Glomerular visceral epithelial cell (primary cell): ENCODE results near the gene IL1B.

Experiments used
- DNase-seq: peaks from one replicate; pipeline ENCODE4 v3.0.0-alpha.2; 2016; ENCODE audit errors: extremely low spot score

IL1B gene

DNA sequence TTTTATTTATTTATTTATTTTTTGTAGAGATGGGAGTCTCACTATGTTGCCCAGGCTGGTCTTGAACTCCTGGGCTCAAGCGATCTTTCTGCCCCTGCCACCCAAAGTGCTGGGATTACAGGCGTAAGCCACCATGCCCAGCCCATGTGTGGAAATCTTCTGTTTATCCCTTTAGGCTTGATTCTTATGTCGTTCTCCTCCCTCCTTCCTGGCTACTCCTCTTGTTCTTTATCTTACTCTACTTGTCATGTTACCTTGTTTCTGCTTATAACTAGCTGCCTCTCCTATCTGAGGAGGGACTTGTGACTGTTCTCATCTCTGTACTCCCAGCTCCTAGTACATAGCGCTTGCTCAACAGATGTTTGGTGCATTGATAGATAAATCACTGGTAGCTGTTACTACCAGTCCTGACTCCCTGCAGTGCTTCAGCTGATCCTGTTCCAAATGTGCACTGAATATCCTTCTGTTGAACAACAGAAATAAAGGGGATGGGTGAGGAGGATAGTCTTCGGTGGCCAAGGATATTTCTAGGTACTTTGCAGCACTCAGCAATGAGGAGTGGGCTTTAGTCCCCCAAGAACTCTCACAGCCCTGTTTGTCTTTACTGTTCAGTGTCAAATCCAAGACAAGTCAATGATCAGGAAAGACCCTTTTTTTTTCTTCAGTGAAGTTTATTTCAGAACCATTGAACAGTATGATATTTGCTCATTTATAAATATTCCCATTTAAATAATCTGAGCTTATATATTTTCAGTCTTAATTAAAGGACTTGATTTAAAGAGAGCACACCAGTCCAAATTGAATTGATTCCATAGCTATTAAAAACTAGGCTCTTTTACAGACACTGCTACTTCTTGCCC is 7.2 kb downstream of the IL1B start:
- no peak for DNase-seq

DNA sequence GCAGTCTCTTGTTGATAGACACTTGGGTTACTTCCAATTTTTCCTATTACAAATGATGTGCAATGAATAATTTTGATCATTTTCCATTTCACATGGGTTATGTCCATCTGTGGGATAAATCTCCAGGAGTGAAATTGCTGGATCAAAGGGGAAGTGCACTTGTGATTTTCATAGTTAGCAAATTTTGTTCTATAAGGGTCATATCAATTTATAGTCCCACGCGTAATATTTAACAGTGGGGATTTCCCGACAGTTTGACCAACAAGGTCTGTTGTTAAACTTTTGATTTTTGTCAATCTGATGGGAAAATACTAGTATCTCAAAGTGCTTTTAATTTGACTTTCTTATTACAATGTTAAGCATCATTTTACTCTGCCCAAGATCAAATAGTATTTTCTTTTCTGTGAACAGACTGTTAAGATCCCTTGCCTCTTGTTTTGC is 8.3 kb downstream of the IL1B start:
- no peak for DNase-seq

DNA sequence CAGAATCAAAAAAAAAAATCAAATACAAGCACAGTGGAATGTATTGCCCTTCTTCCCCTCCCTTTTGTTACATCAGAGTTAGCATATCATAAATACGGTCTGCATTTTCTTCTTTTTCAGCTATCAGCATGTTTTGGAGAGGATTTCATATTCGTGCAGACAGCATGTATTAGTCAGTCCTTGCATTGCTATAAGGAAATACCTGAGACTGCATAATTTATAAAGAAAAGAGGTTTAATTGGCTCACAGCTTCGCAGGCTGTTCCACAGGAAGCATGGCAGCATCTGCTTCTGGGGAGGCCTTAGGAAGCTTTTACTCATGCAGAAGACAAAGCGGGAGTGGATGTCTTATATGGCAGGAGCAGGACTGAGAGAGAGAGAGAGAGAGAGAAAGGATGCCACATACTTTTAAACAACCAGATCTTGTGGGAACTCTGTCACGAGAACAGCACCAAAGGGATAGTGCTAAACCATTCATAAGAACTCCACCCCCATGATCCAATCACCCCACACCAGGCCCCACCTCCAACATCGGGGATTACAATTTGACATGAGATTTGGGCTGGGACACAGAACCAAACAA is 8.9 kb downstream of the IL1B start:
- no peak for DNase-seq

DNA sequence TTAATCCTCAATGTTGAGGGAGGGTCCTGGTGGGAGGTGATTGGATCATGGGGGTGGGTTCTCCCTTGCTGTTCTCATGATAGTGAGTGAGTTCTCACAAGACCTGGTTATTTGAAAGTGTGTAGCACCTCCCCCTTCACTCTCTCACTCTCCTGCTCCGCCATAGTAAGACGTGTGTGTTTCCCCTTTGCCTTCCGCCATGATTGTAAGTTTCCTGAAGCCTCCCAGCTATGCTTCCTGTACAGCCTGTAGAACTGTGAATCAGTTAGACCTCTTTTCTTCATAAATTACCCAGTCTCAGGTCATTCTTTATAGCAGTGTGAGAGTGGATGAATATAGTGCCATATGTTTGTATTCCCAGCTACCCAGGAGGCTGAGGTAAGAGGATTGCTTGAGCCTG is 9.6 kb downstream of the IL1B start:
- DNase-seq: no peak

DNA sequence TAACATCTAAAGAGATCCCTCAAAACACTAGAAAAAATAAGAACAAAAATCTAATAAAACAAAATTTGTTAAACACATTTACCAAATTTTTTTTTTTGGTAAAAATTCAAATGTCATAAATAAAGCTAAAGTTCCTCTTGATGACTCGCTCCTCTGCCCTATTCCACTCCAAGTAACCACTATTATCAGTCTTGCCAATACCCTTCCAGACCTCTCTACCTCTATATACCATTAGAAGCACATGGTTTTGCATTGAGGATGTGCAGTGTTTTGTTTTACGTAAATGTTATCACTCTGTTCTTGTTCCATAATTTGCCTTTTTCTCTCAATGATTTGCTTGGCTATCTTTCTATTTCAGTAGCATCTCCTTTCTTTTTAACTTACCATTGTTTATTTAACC is 10.9 kb downstream of the IL1B start:
- DNase-seq: no peak

DNA sequence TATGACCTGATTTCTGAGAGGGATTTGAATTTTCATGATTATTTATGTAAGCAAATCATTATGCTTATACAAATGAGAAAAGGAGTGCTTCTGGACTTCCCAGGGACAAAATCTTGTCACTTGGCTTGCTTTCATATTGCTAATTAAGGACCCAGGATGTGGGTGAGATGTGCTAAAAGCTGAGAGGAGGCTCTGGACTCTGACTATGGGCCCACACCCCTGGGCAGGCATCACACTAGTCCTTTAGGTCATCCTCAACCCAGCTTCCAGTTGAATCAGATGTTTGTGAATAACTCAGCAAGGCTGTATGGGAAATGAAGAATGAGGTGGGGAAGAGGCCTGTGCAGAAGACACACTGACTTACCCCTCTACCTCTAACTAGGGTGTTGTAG is 11.9 kb downstream of the IL1B start:
- no peak for DNase-seq

DNA sequence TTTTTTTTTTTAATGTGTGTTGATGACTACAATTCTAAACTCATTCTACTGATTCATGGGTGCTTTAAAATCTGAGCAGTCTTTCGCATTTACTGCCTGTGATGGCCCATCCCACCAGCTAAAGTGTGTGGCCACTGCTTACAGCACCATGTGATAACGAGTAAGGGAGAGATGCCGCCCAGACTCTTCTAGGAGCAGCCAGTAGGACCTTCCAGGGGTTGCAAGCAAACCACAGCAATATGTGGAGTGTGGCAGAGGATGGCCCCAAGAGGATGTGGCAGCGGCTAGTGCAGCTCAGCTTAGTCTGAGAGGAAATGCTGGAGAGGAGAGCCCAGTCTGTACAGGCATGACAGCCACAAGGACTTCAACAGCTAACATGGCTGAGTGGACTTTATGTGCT is 14.9 kb downstream of the IL1B start:
- DNase-seq: no peak

DNA sequence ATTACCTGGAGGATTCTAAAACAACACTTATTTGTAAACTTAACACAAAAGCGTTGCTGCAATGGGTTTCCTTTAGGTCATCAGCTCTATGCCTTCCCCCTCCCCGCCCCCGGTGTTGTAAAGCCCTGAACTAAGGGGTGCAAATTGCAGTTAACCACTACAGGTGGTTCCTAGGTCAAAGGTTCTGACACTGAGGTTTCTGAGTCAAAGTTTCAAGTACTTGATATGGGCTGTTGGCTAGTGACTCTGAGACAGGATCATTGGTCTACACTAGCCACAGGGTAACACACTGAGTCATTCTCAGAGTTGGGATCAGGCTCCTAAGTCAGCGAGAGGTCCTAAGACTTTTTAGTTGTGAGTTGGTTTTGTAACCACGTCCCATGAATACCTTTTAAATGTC is 15.4 kb downstream of the IL1B start:
- DNase-seq: no peak

DNA sequence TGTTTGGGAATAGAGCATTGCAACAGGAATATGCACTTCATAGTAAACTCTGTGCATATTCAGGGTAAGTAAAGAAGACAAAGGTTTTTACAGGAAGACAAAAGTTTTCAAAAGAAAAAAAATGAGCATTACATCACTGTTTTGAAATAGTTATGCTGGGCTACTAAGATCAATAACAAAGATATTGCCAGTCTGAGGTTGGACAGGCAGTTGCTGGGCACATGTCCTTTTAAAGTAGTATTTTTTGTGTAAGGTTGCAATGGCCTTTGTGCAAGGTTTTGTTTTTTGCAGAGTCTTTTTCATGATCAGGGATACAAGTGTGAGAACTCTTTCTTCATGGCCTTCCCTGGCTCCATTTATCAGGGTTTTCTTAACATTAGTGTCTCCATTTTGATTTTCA is 16.2 kb downstream of the IL1B start:
- DNase-seq: no peak

DNA sequence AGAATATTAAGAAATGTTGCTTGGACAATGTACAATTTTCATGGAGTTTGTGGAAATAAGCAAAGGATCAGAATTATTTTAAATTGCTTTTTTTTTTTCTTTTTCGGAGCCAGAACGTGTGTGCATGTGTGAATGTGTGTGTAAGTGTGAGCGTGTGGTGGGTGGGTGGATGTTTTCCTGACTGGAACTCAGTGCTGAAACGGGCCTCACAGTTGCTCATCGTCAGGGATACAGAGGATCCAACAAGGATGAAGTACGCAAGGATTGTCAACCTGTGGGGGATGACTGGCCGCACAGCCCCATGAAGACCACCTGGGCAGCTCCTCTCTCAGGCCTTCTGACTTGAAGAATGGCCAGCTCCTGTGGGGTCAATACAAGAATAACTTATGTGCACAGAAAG is 17.5 kb downstream of the IL1B start:
- no peak for DNase-seq

DNA sequence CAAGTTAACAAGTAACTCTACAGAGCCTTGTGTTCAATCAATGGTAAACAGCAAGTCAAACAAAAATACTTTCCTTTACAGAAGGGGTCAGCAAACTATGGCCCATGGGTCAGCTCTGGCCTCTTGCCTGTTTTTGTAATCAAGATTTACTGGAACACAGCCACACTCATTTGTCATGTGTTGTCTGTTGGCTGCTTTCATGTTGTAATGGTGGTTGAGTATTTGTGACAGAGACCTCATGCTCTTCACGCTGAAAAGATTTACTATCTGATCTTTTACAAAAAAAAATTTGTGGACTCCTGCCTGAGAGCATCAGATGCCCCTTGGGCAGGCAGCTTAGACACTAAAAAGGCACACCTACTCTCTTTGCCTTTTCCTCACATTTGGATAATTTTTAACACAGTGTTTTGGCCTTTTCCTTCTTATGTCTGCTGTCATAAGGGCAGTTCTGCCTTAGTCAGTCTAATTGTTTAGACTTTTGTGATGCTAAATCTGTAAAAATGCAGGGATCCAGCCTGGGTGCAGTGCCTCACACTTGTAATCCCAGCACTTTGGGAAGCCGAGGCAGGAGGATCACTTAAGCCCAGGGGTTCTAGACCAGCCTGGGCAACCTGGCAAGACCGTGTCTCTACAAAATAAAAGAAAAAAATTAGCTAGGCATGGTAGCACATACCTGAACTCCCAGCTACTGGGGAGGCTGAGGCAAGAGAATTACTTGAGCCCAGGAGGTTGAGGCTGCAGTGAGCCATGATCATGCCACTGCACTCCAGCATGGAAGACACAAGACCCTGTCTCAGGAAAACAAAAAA is 18.3 kb downstream of the IL1B start:
- no peak for DNase-seq

DNA sequence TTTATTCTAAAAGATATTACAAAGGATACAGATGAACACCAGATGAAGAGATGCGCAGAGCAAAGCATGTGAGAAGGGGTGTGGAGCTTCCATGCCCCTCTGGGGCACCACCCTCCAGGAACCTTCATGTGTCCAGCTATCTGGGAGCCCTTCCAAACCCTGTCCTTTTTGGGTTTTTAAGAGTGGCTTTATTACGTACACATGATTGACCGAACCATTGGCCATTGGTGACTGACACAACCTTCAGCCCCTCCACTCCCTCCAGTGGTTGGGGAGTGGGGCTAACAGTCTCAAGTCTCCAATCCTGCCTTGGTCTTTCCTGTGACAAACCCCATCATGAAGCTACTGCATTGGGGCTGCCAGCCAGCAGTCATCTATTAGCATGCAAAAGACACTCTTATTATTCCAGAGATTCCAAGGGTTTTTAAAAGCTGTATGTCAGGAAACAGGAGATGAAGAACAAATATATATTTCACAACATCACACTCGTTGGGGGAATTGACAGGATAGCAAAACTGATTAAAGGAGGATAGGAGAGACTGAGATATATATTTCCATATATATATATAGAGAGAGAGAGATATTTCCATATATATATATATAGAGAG is 19.4 kb downstream of the IL1B start:
- no peak for DNase-seq

DNA sequence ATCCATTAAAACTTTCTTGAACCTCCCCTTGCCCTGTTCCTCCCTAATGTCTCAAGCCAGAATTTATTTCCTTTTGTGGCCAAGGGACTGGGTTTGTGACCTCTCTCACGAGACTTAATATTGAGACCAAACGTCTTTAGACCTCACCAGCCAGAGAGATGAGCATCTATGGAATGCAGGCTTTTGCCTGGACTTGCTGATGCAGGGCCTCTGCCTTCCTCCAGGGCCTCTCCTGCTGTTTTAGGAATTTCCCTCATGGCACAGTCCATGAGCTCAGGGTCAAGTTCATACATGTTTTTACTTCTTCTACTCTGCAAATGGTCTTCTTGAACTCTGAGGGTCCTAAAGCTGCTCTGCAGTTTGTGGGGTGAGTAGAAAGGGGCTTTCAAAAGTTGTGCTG is 22.3 kb downstream of the IL1B start:
- peak; percentile 54 for DNase-seq

DNA sequence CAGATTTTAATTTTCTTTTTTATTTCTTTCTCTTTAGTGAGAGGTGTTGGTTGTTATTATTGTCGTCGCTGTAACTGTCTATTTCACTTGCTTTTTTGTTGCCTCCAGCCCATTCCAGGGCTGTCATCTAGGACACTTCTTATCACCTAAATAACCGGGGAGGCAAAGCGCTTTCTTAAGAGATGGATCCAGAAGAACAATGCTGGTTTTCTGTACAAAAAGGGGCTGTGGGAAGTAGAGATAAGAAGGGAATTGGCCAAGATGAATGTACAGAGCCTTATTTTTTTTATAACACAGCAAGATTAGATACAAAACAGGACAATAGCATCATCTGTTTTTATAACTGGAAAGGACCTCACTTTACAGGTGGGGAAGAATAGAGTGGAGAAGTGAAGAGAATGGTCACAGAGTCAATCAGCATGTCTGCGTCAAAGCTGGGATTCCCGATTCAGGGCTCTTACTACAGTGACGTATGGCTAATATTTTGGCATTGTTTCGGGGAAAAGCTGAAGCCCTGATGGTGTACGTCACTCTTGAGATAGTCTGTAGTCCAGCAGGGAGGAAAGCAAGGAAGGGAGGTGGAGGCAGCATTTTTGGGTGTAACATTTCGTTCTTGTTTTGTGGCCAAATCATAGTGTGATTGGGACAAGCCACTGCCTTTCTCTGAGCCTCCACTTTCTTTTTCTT is 23.2 kb downstream of the IL1B start:
- no peak for DNase-seq

DNA sequence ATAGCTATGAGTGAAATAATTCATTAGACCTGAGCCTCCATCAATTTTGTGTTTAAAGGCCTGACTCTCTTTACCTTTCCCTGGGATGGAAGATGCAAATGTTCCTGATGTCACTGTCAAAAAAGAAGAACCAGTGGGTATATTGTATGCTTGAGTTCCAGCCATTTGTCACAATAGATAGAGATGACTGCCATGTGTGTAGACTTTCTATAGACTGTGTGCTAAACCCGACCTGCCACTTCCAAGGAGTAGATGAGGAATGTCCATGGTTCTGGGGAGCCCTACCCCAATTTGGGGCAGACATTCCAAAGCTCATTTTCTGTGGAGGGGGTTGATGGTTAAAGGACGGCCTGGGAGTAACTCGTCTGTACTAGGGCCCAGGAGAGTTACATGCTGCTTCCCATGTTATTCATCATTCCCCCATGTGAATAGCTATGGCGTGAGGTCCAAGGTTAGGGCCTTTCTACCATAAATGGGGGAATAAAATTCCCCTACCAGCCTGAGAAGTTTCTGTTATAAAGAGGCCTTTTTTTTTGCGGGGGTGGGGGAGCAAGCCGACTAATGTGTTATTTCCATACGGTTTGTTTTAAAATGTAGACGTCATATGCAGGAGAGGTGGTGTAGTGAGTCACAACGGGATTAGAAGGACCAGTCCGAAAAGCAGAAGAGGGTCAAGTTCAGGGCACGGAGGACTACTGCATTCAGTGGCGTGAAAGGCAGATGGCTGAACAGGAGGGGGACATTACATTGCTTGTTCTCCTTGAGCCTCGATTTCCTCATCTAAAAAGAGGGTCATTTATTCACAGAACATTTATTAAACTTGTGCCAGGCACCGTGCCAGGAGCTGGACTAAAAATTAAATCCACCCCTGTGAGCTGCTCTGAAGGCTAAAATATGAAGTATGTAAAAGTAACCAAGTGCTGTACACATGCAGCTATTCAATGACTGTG is 24.0 kb downstream of the IL1B start:
- peak; percentile 67 for DNase-seq

DNA sequence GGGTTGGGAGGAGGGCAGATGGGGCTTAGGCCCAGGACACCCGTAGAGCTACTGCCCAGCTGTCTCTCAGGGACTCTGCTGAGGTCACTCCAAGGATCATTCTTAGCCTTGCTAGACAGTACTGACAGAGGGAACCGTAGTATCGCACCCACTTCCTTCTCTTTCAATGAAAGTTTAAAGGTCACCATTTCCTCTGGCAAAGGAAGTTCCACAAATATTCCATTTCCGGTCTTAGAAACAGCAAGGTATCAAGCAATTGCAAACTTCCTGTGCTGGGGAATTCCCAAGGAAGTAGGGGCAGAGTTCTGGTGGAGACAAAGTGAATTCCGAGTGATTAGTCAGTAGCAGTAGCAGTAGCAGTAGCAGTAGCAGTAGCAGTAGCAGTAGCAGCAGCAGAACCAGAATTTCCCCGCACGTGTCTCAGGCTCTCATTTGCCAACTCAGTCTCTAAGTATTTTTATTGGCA is 24.7 kb downstream of the IL1B start:
- peak; percentile 92 for DNase-seq

DNA sequence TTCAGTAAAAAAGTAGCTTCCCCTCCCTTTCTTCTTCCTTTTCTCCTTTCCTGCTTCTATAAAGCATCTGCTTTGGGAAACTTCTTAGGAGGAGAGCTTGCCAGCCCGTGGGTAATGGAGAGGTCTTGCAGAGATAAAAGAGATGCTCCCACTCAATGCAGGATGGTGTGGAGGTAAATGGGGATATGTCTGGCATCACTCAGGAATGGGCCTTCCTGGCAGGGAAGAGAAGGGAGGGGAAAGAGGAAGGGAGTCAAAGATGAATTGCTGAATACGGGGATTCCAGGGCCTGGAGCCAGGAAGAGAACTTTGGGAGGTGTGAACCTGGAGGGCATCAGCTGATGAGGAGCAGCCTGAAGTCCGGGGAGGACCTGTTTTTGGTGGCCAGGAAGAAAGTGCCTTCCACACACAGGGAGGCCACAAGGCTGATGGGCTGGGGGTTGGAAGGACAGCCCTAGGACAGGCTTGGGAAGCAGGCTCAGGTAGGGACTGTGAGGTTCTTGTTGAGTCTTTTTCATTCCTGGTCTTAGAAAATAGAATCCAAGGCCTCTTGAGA is 25.2 kb downstream of the IL1B start:
- no peak for DNase-seq

DNA sequence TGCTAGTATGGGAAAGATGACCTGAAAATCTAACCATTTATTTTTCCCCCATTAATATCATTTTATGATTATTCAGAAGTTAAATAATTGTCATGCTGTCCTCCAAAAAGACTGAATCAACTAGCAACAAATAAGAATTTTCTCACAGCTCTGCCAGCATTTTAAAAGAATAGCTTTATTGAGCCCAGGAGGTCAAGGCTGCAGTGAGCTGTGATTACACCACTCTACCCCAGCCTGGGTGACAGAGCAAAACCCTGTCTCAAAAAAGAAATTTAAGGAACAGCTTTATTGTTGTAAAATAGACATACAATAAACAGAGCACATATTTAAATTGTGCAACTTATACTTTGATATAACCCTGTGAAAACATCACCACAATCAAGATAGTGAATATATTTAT is 27.5 kb downstream of the IL1B start:
- DNase-seq: no peak

DNA sequence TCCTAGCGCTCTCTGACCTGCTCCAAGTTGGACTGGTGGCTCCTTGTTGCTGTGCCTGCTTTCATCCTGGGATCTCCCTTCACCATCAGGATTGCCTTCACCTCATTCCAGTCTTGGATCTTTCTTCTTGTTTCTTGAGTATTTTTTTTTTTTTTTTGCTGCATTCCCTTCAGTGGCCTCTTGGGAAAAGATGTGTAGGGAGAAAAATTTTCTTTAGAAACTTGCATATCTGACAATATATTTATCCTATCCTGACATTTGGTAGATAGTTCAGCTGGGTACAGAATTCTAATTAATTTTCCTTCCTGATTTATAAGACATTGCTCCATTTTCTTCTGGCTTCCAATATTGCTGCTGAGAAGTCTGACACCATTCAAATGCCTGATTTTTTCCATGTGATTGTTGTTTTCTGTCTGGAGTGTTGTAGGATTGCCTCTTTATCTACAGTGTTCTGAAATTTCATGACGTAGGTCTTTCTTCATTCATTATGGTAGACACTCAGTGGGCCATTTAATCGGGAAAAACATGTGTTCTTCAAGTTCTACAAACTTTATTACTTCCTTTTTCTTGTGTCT is 29.3 kb downstream of the IL1B start:
- no peak for DNase-seq

DNA sequence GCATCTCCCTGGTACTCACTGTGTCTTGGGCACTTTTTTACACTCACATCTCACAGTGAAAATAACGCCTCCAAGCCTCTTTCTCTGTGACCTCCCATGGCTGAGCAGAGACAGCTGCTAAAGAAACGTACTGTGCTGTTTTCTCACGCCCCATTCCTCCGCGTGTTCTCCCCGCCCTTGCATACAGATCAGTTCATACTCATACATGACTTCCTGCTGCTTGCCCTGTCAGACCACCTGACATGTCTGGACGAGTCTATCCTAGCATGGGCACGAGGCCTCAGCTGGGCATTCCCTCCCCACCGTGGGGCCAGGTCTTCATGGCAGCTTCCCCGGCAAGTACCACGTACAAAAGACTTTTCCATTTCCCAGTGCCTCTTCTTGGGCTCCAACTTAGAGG is 31.0 kb downstream of the IL1B start:
- DNase-seq: no peak
